ENCODE data around the gene YTHDF1. TPM values are rescaled to one million over a fixed set of nuclear protein-coding genes. Genes with fewer than 3 reads are reported as not detected.

Gene YTHDF1
- total and polyA plus RNA-seq, 2 of the 8 experiments (the other 6 are each of a cell fraction or from before 2014, with no cell fraction given), result 32.8 to 66.0 TPM

DNA sequence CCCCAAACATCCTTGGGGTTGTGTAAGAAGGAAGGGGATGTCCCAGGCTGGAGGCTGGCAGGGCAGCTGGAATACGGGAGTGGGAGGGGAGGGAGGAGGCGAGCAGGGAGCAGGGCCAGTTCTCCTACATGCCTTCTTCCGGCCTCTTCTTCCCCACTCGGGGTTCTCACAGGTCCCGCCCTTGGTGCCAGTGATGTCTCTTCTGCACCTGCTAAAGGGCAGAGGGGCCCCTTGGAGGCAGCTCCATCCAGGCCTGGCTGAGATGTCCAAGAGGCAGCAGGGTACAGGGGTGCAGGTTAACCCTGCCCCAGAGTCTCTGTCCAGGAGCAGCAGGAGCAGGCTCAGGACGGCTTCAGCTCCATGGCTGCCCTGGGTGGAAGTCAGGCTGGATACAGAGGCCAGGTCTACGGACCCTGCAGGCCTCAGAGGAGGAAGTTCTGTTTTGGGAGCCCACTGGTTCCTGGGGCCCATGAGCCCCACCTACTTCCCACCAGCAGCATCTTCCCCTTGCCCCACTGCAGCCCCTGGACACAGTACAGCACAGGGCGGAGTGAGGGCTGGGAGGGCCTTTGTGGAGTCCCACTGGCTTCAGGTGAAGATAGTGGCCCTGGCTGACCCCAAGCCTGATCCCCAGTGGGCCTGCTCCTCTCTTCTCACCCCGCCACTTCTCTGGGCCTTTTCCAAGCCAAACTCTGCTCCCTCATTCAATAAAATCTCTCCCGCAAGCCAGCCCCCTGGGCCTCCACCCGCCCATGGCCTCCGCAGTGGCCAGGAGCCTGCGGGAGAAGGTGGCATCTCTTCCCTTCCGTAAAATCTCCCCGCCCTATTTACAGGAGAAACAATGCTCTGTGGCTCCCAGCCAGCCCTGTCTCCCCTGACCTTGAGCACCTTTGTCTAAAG, 60.4 kb downstream of the YTHDF1 start (continued):
- TF ChIP-seq BCL11A (IDR thresholded peaks at IDR 0.05; ENCODE audit: low read depth in 2 of 2, low read length in 2 of 2) (no peak), EGR1 (IDR thresholded peaks at IDR 0.05; ENCODE audit: borderline replicate concordance, low read depth, low read length) (no peak), RNF2 (IDR thresholded peaks at IDR 0.05; ENCODE audit: borderline replicate concordance, low read depth, low read length, missing control alignments, poor library complexity, severe bottlenecking) (no peak), SAP30 (IDR thresholded peaks at IDR 0.05; ENCODE audit: insufficient read depth, insufficient replicate concordance, low read length) (no peak), PHF8 (conservative IDR thresholded peaks at IDR 0.05; ENCODE audit: low read depth, low read length) (no peak), TBP (IDR thresholded peaks at IDR 0.05; ENCODE audit: low read depth, low read length) (no peak)

Data from H1 (cell line).